OCI-LY1 (cell line): Measurements from ENCODE around the gene FARS2.

ENCODE experiments used
- CTCF ChIP-seq: fragments of 200-600 bp; sonication (generic), shearing (Covaris generic); IDR thresholded peaks from 2 replicates; pipeline ENCODE4 v1.5.1; 2017; ENCODE audit warnings: mild to moderate bottlenecking, antibody characterized with exemption, low read length, moderate library complexity, mixed read lengths
- EZH2 ChIP-seq: fragments of 200-600 bp; sonication (generic), shearing (Covaris generic); IDR thresholded peaks from 2 replicates; pipeline ENCODE4 v1.8.0; 2017; ENCODE audit warnings: borderline replicate concordance, mixed run types, mild to moderate bottlenecking, antibody characterized with exemption, low read length, moderate library complexity, mixed read lengths

GRCh38 chr6:5237805-5238204 is 23.5 kb upstream of the FARS2 start:
- TF ChIP-seq CTCF = no peak
- TF ChIP-seq EZH2 = no peak
